OCI-LY1 (cell line): Measurements from ENCODE around the gene PTPRU.

Source experiments
- H2AFZ ChIP-seq: fragments of 200-600 bp; sonication (generic), shearing (Covaris generic); 2 replicates; pipeline ENCODE4 v1.6.0; 2014; ENCODE audit warnings: antibody characterized with exemption, mild to moderate bottlenecking, low read length
- H3F3A ChIP-seq: fragments of 200-600 bp; sonication (generic), shearing (Covaris generic); 2 replicates; pipeline ENCODE4 v1.6.0; 2014; ENCODE audit warnings: mild to moderate bottlenecking, antibody characterized with exemption, low read length, moderate library complexity; ENCODE audit not compliant: insufficient read depth
- H3K27ac ChIP-seq: fragments of 200-600 bp; sonication (generic); 2 replicates; pipeline ENCODE4 v1.5.1; 2014; ENCODE audit warnings: low read length, mixed run types, mild to moderate bottlenecking, low read depth; ENCODE audit not compliant: poor library complexity, severe bottlenecking
- H3K27me3 ChIP-seq: fragments of 200-600 bp; sonication (generic); 2 replicates; pipeline ENCODE4 v1.6.0; 2014; ENCODE audit warnings: antibody characterized with exemption, mild to moderate bottlenecking, low read length, moderate library complexity; ENCODE audit not compliant: insufficient read depth
- H3K36me3 ChIP-seq: fragments of 200-600 bp; sonication (generic); 2 replicates; pipeline ENCODE4 v1.6.1; 2014; ENCODE audit warnings: mild to moderate bottlenecking, antibody characterized with exemption, low read length, moderate library complexity, mixed read lengths; ENCODE audit not compliant: insufficient read depth
- H3K4me1 ChIP-seq: fragments of 200-600 bp; sonication (generic); 2 replicates; pipeline ENCODE4 v1.5.1; 2014; ENCODE audit warnings: mild to moderate bottlenecking, low read length, moderate library complexity; ENCODE audit not compliant: insufficient read depth, severe bottlenecking
- H3K4me2 ChIP-seq: fragments of 200-600 bp; sonication (generic), shearing (Covaris generic); 2 replicates; pipeline ENCODE4 v1.6.1; 2014; ENCODE audit warnings: low read length
- H3K4me3 ChIP-seq: fragments of 200-600 bp; sonication (generic); 2 replicates; pipeline ENCODE4 v1.5.1; 2014; ENCODE audit warnings: low read length, low read depth, mild to moderate bottlenecking, mixed read lengths; ENCODE audit not compliant: poor library complexity, severe bottlenecking
- H3K79me2 ChIP-seq: fragments of 200-600 bp; shearing (Covaris generic); 2 replicates; pipeline ENCODE4 v1.6.1; 2016; ENCODE audit warnings: mixed run types, low read length, mixed read lengths; ENCODE audit not compliant: insufficient read depth
- H3K9ac ChIP-seq: fragments of 200-600 bp; sonication (generic), shearing (Covaris generic); 2 replicates; pipeline ENCODE4 v1.6.1; 2014; ENCODE audit warnings: mild to moderate bottlenecking, low read length, mixed read lengths
- H3K9me2 ChIP-seq: fragments of 200-600 bp; sonication (generic), shearing (Covaris generic); 2 replicates; pipeline ENCODE4 v1.6.1; 2014; ENCODE audit warnings: low read depth, mild to moderate bottlenecking, low read length, mixed read lengths
- H3K9me3 ChIP-seq: fragments of 200-600 bp; shearing (Covaris generic); 2 replicates; pipeline ENCODE4 v1.6.1; 2014; ENCODE audit warnings: low read length, mixed read lengths
- H4K20me1 ChIP-seq: fragments of 200-600 bp; sonication (generic), shearing (Covaris generic); 2 replicates; pipeline ENCODE4 v1.6.0; 2016; ENCODE audit warnings: mild to moderate bottlenecking, low read length; ENCODE audit not compliant: insufficient read depth
- CTCF ChIP-seq: fragments of 200-600 bp; sonication (generic), shearing (Covaris generic); IDR thresholded peaks from 2 replicates; pipeline ENCODE4 v1.5.1; 2017; ENCODE audit warnings: mild to moderate bottlenecking, antibody characterized with exemption, low read length, moderate library complexity, mixed read lengths
- EZH2 ChIP-seq: fragments of 200-600 bp; sonication (generic), shearing (Covaris generic); IDR thresholded peaks from 2 replicates; pipeline ENCODE4 v1.8.0; 2017; ENCODE audit warnings: borderline replicate concordance, mixed run types, mild to moderate bottlenecking, antibody characterized with exemption, low read length, moderate library complexity, mixed read lengths

PTPRU gene

GRCh38 chr1:29193879-29194455 lies 42.4 kb upstream of the PTPRU start:
- no peak overlapping the region for H3K9ac ChIP-seq
- H3K27me3 ChIP-seq, result no peaks in the 10 kb centered on the region
- H4K20me1 ChIP-seq, result no peaks in the 10 kb centered on the region
- H3K79me2 ChIP-seq, result no peaks in the 10 kb centered on the region
- H3K27ac ChIP-seq, result no peak overlapping the region
- H3K36me3 ChIP-seq, result peaks cover 20% of the 10 kb centered on the region; the same call in 1 of the 2 replicates
- TF ChIP-seq CTCF (no peak), EZH2 (no peak)
- H3K4me3 ChIP-seq, result no peak overlapping the region
- H3F3A ChIP-seq, result no peaks in the 10 kb centered on the region
- H3K9me2 ChIP-seq, result no peaks in the 10 kb centered on the region
- no peak overlapping the region for H2AFZ ChIP-seq
- no peak overlapping the region for H3K4me2 ChIP-seq
- H3K4me1 ChIP-seq, result no peaks in the 10 kb centered on the region
- no peaks in the 10 kb centered on the region for H3K9me3 ChIP-seq

- no peak overlapping the region for H3K4me2 ChIP-seq
These were observed 40.4 kb upstream of the PTPRU start for GRCh38 chr1:29195881-29196291.

GRCh38 chr1:29196863-29197589 lies 39.3 kb upstream of the PTPRU start:
- Histone ChIP-seq H2AFZ (no peak overlapping the region), H3K4me3 (no peak overlapping the region), H3K9me2 (no peaks in the 10 kb centered on the region), H3K79me2 (no peaks in the 10 kb centered on the region), H3F3A (no peaks in the 10 kb centered on the region), H3K9ac (no peak overlapping the region), H3K27ac (no peak overlapping the region), H3K27me3 (no peaks in the 10 kb centered on the region), H4K20me1 (no peaks in the 10 kb centered on the region), H3K36me3 (peaks cover 42% of the 10 kb centered on the region), H3K9me3 (no peaks in the 10 kb centered on the region), H3K4me2 (no peak overlapping the region), H3K4me1 (no peaks in the 10 kb centered on the region)
- TF ChIP-seq EZH2, result no peak
- TF ChIP-seq CTCF, result no peak

More at GRCh38 chr1:29195881-29196291, 40.4 kb upstream of the PTPRU start:
- Histone ChIP-seq H3K9me3 (no peaks in the 10 kb centered on the region), H3K36me3 (peaks cover 30% of the 10 kb centered on the region; the same call in 1 of the 2 replicates), H3K27me3 (no peaks in the 10 kb centered on the region), H3K4me1 (no peaks in the 10 kb centered on the region), H3K27ac (no peak overlapping the region), H2AFZ (no peak overlapping the region), H3K4me3 (no peak overlapping the region), H3F3A (no peaks in the 10 kb centered on the region), H4K20me1 (no peaks in the 10 kb centered on the region), H3K9me2 (no peaks in the 10 kb centered on the region), H3K79me2 (no peaks in the 10 kb centered on the region), H3K9ac (no peak overlapping the region)
- no peak for TF ChIP-seq CTCF
- no peak for TF ChIP-seq EZH2
